ENCODE measurements around the gene NTM. TPM values are rescaled to one million over a fixed set of nuclear protein-coding genes. Genes with fewer than 3 reads are reported as not detected.

The NTM gene
- total RNA-seq, 4 donors from 2014 or later: 0.78 to 1.1 (median 0.88) TPM; not detected in 1

DNA sequence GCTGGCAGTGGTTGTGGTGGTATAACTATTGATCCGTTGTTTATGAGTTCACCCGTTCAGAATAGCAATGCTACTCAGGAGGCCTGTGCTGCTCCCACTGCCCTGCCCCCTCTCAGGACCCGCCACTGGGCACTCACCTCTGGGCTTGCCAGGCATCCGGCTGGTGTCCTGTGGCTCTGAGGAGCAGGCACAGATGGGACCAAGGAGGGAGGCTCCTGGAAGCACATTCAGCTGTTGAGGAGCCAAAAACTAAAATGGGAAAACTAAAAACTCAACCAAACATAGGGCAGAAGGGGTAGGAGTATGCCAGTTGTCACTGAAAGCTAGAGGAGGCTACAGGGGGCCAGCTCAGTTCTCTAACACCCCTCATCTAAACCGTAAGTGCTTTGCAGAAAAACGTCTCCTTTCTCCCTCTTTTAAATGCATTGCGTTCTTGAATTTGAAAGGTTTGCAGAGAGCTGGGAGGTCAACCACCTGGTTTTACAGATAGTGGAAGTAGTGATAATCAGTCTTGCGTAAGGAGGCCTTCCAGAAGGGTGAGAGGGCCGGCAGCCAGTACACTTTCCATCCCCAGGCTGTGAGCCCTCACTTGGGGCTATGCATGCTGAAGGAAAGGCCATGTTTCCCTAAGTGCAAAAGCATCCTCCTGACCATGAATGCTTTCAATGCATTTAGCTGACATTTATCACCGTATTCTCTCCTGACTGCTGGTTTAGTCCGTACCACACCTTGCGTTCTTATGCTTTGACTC, 547.4 kb downstream of the NTM start:
- intact Hi-C loops (cut with DNase I): no loop called here
- no peak overlapping the region for H3K4me3 ChIP-seq (replicated peaks in 1 of 3)
- 83 to 86% methylated on average over 12 of the region's 12 CpGs for WGBS, 2 donors
- no peak for DNase-seq
- TF ChIP-seq POLR2A (IDR thresholded peaks at IDR 0.05): no peak
- TF ChIP-seq, protein P1, sequence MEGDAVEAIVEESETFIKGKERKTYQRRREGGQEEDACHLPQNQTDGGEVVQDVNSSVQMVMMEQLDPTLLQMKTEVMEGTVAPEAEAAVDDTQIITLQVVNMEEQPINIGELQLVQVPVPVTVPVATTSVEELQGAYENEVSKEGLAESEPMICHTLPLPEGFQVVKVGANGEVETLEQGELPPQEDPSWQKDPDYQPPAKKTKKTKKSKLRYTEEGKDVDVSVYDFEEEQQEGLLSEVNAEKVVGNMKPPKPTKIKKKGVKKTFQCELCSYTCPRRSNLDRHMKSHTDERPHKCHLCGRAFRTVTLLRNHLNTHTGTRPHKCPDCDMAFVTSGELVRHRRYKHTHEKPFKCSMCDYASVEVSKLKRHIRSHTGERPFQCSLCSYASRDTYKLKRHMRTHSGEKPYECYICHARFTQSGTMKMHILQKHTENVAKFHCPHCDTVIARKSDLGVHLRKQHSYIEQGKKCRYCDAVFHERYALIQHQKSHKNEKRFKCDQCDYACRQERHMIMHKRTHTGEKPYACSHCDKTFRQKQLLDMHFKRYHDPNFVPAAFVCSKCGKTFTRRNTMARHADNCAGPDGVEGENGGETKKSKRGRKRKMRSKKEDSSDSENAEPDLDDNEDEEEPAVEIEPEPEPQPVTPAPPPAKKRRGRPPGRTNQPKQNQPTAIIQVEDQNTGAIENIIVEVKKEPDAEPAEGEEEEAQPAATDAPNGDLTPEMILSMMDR (IDR thresholded peaks at IDR 0.05): no peak
- no peak overlapping the region for H3K27ac ChIP-seq
- no peaks in the 10 kb centered on the region for H3K4me1 ChIP-seq
- H3K36me3 ChIP-seq: no peaks in the 10 kb centered on the region
- H3K9me3 ChIP-seq: no peaks in the 10 kb centered on the region
- no peaks in the 10 kb centered on the region for H3K27me3 ChIP-seq

DNA sequence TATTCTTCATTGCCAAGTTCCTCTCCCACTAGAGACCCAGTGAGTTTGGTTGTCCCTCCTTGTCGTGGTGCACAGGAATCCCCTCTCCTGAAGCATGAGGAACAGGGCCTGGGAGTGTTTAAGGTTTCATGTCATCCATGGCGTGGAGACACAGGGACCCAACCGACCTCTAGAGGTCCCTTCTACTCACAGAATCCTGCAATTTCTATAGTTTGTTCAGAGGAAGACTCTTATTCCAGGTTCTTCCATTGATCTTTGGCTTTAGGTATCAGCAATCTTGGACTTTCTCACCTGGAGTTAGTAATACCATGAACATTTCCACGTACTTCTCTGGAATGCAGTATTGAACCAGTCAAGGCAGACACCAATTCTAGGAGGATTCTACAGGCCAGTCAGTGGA, 548.2 kb downstream of the NTM start:
- WGBS, 2 donors: 73 to 91% methylated on average over 4 of the region's 4 CpGs
- no peaks in the 10 kb centered on the region for H3K4me1 ChIP-seq
- intact Hi-C loops (cut with DNase I): no loop called here
- no peak overlapping the region for H3K4me3 ChIP-seq (replicated peaks in 1 of 3)
- TF ChIP-seq POLR2A (IDR thresholded peaks at IDR 0.05): no peak
- TF ChIP-seq, protein P1 (IDR thresholded peaks at IDR 0.05): no peak
- no peak overlapping the region for H3K27ac ChIP-seq
- no peaks in the 10 kb centered on the region for H3K36me3 ChIP-seq
- no peaks in the 10 kb centered on the region for H3K9me3 ChIP-seq
- DNase-seq: no peak
- no peaks in the 10 kb centered on the region for H3K27me3 ChIP-seq

DNA sequence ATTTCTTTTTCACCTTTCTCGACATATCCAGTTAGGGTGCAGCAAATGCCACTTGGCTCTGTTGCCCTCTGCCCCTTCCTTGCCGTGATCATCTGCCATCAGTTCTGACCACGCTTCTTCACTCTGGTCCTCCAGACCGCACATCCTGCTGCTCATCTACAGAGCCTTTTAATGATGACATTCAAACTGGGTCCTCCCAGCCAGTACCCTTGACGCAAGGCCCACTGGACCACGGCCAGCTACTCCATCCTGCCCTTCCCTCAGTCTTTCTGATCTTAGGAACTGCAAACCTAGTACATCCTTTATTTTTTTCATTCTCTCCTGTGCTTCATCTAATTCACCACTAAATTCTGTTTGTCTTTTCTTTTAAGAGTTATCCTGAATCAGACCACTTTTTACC, 551.8 kb downstream of the NTM start:
- intact Hi-C loops (cut with DNase I): no loop called here
- H3K4me1 ChIP-seq: no peaks in the 10 kb centered on the region

DNA sequence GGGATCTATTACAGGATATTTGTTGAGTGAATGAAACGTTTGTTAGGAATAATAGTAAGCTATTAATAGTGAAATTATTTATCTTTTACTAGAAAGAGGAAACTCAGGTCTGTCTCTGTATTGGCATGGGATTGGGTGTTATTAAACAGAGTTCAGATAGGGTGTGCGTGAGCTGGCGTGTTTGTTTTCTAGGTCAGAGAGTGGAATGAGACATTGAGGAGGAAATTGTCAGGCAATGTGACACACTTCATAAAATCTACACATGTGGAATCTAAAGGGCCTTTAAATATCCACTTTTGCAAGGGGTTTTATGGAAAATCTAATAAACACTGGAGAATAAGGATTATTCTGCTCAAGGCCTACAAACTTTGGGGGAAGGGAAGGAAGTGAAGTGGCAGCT, 552.9 kb downstream of the NTM start:
- H3K27ac ChIP-seq: no peak overlapping the region
- H3K36me3 ChIP-seq: no peaks in the 10 kb centered on the region
- intact Hi-C loops (cut with DNase I): no loop called here
- 70 to 83% methylated on average over 3 of the region's 3 CpGs for WGBS, 2 donors
- no peak for TF ChIP-seq POLR2A (IDR thresholded peaks at IDR 0.05)
- TF ChIP-seq, protein P1 (IDR thresholded peaks at IDR 0.05): no peak
- H3K4me1 ChIP-seq: no peaks in the 10 kb centered on the region
- H3K9me3 ChIP-seq: no peaks in the 10 kb centered on the region
- no peaks in the 10 kb centered on the region for H3K27me3 ChIP-seq
- H3K4me3 ChIP-seq (replicated peaks in 1 of 3): no peak overlapping the region
- DNase-seq: no peak

More for the DNA sequence above, 551.8 kb downstream of the NTM start:
- Histone ChIP-seq H3K27ac (no peak overlapping the region), H3K36me3 (no peaks in the 10 kb centered on the region), H3K9me3 (no peaks in the 10 kb centered on the region), H3K4me3 (replicated peaks in 1 of 3) (no peak overlapping the region), H3K27me3 (no peaks in the 10 kb centered on the region)
- 91 to 97% methylated on average over 6 of the region's 6 CpGs for WGBS, 2 donors
- DNase-seq: no peak
- TF ChIP-seq POLR2A (IDR thresholded peaks at IDR 0.05): no peak
- TF ChIP-seq, protein P1 (IDR thresholded peaks at IDR 0.05): no peak

DNA sequence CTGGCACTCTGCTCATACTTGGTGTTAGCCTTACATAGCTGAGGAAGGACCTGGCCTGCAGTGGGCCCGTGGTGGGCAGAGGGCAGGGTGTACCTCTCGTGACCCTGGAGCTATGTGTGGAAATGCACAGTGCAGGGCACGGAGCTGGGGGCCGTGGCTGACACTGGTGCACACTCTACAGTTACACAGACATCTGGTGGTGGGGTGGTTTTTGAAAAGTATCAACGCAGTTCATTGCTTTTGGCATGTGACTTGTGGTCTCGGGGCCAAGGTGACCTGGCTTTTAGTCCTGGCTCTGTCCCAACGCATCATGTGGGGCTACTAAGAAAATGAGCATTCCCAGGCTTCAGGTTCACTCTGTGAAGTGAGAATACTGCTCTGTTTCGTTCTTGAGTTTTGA, 553.6 kb downstream of the NTM start:
- intact Hi-C loops (cut with DNase I): no loop called here
- no peak overlapping the region for H3K4me3 ChIP-seq (replicated peaks in 1 of 3)
- no peak overlapping the region for H3K27ac ChIP-seq
- DNase-seq: no peak
- no peaks in the 10 kb centered on the region for H3K9me3 ChIP-seq
- H3K27me3 ChIP-seq: no peaks in the 10 kb centered on the region
- H3K36me3 ChIP-seq: no peaks in the 10 kb centered on the region
- WGBS, 2 donors: 62 to 76% methylated on average over 8 of the region's 8 CpGs
- no peaks in the 10 kb centered on the region for H3K4me1 ChIP-seq
- TF ChIP-seq POLR2A (IDR thresholded peaks at IDR 0.05): no peak
- TF ChIP-seq, protein P1 (IDR thresholded peaks at IDR 0.05): no peak
